ENCODE measurements around the gene ALDH1L1.

The ALDH1L1 gene

GRCh38 chr3:126153695-126154360, 26.6 kb downstream of the ALDH1L1 start:
- DNase-seq, result no peak

- no peak for DNase-seq
Measured at GRCh38 chr3:126152901-126153694, 27.3 kb downstream of the ALDH1L1 start.

- DNase-seq, result no peak
Measured at GRCh38 chr3:126152458-126152857, 27.9 kb downstream of the ALDH1L1 start.

GRCh38 chr3:126151562-126152302, 28.7 kb downstream of the ALDH1L1 start:
- DNase-seq, result no peak

GRCh38 chr3:126149960-126150515, 30.3 kb downstream of the ALDH1L1 start:
- DNase-seq, result no peak

GRCh38 chr3:126149256-126149902, 31.0 kb downstream of the ALDH1L1 start:
- no peak for DNase-seq

- DNase-seq, result no peak
Measured at GRCh38 chr3:126147932-126148683, 32.3 kb downstream of the ALDH1L1 start.

- DNase-seq, result no peak
Measured at GRCh38 chr3:126147147-126147931, 33.0 kb downstream of the ALDH1L1 start.

GRCh38 chr3:126146525-126147146, 33.8 kb downstream of the ALDH1L1 start:
- no peak for DNase-seq

- DNase-seq, result no peak
Measured at GRCh38 chr3:126146034-126146433, 34.4 kb downstream of the ALDH1L1 start.

- no peak for DNase-seq
Measured at GRCh38 chr3:126142652-126143051, 37.7 kb downstream of the ALDH1L1 start.

GRCh38 chr3:126137490-126138130, 42.8 kb downstream of the ALDH1L1 start:
- DNase-seq, result no peak

GRCh38 chr3:126136428-126137220, 43.8 kb downstream of the ALDH1L1 start:
- no peak for DNase-seq

GRCh38 chr3:126135406-126136076, 44.8 kb downstream of the ALDH1L1 start:
- no peak for DNase-seq

GRCh38 chr3:126135071-126135405, 45.3 kb downstream of the ALDH1L1 start:
- no peak for DNase-seq

GRCh38 chr3:126134219-126134975, 46.0 kb downstream of the ALDH1L1 start:
- peak; percentile 15 for DNase-seq

- no peak for DNase-seq
Measured at GRCh38 chr3:126133606-126134005, 46.8 kb downstream of the ALDH1L1 start.

Data from NCI-H524 treated with DMSO at 0.1 percent for 48 hours (cell line).